Activated CD4-positive, alpha-beta T cell treated with anti-CD3 and anti-CD28 coated beads for 36 hours (primary cell): ENCODE measurements around the gene IL10. TPM values are rescaled to one million over a fixed set of nuclear protein-coding genes. Genes with fewer than 3 reads are reported as not detected.

Experiments used
- ATAC-seq: fragments of 200-7000 bp; cut with Tn5 transposase; one replicate; pipeline ENCODE4 v1.10.0; 2021; ENCODE audit warnings: mild to moderate bottlenecking, moderate library complexity
- CTCF ChIA-PET: fragments of 350-600 bp; sonication (Branson Sonifier 250); formaldehyde crosslinking; loops from one replicate; lab custom pipeline; 2021; ENCODE audit warnings: antibody characterized with exemption; lab: Charles Lee
- POLR2A ChIA-PET: fragments of 350-600 bp; sonication (Branson Sonifier 250); formaldehyde crosslinking; loops from one replicate; lab custom pipeline; 2021; ENCODE audit warnings: antibody characterized with exemption, inconsistent platforms; lab: Charles Lee
- DNase-seq: peaks from one replicate; pipeline ENCODE4 v3.0.0-alpha.2; 2020
- H3K27ac Mint-ChIP-seq: one replicate; pipeline ENCODE4 v1.8.0; 2021; ENCODE audit warnings: mixed read lengths
- H3K27me3 Mint-ChIP-seq: one replicate; pipeline ENCODE4 v1.8.0; 2021; ENCODE audit warnings: mixed read lengths
- H3K36me3 Mint-ChIP-seq: one replicate; pipeline ENCODE4 v1.8.0; 2021; ENCODE audit warnings: low read depth, mixed read lengths
- H3K4me1 Mint-ChIP-seq: one replicate; pipeline ENCODE4 v1.8.0; 2021; ENCODE audit warnings: mixed read lengths
- H3K4me3 Mint-ChIP-seq: one replicate; pipeline ENCODE4 v1.8.0; 2021; ENCODE audit warnings: mild to moderate bottlenecking, moderate library complexity, mixed read lengths
- H3K9me3 Mint-ChIP-seq: one replicate; pipeline ENCODE4 v1.8.0; 2021; ENCODE audit warnings: low read depth, mixed read lengths
- intact Hi-C, 2 experiments: fragments of 100-400 bp; cut with DNase I in 1 of 2; cut with micrococcal nuclease in 1 of 2; formaldehyde crosslinking; loops; one replicate each; pipeline versions ENCODE4 v1.14.2 to v1.15.1; 2022 to 2024; cut with DNase I, micrococcal nuclease
- total RNA-seq, 2 experiments: library from RNA; stranded (reverse); gene quantifications; one replicate each; pipeline ENCODE4 v1.2.3, GENCODE V29; 2021

IL10 gene
- total RNA-seq, 2 experiments from 2014 or later: 1.3 to 1.6 TPM

DNA sequence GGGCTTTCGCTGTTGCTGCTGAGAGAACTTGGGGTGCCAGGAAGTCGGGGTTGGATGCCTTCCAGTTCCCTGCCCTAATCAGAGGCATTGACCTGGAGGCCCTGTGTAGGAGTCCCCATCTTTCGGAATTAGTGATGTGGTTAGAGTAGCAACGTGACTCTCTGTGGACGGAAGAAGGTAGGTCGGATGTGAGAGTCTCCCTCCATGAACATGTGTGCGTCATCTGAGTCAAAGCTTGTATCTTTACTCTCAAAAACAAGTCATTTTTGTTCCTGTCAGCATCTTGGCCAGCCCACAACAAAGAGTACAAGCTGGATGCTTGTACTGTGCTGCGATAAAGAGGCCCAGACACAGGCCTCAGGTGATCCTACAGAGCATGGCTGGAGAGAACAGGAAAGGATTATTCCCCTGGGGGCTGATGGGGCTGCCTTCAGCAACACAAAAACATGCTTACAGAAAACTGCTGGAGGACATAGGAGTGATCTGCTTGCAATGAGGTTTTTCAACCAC, 31.0 kb upstream of the IL10 start:
- DNase-seq (peak; percentile 87), ATAC-seq (peak; percentile 91)
- Mint-ChIP-seq H3K27me3 (peaks cover 21% of the 10 kb centered on the region), H3K27ac (peak overlapping the region; percentile 77), H3K9me3 (no peaks in the 10 kb centered on the region), H3K4me1 (peaks cover 67% of the 10 kb centered on the region), H3K36me3 (no peaks in the 10 kb centered on the region), H3K4me3 (peak overlapping the region; percentile 0)
- CTCF ChIA-PET: interaction anchor here (0.5 to 9.9 kb wide), 20 partner anchors 8 to 1625 kb away, joined by 3 to 198 read pairs (median 4); partner anchors contain the start of genes DYRK3, IL10 and IL19
- intact Hi-C loops: loop anchor here (1.0 to 10.0 kb wide), 12 partner anchors 9 to 1022 kb away; partner anchors contain the start of gene IL24 (in 1 of the 2)
- POLR2A ChIA-PET: interaction anchor here (0.9 to 1.6 kb wide), 10 partner anchors 9 to 251 kb away, joined by 3 to 17 read pairs (median 4); no protein-coding TSS in a partner anchor

DNA sequence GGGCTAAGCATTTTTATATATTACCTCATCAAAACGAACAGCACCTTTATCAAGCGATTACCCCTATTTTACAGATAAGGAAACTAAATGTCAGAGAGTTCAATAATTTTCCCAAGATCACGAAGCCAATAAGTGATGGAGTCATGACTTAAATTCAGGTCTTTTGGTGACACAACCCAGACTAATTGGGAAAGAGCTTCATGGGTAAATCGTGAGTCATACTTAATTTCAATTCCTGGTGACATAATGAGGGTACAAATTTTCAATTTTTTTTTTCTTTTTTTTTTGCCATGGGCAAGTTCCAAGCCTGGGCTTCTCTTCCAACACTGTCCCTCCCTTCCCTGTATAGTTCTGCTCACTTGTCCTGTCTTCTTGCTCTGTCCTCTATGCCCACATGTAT, 30.1 kb upstream of the IL10 start:
- Mint-ChIP-seq H3K9me3 (no peaks in the 10 kb centered on the region), H3K4me1 (peaks cover 72% of the 10 kb centered on the region), H3K4me3 (peak overlapping the region; percentile 0), H3K27me3 (peaks cover 21% of the 10 kb centered on the region), H3K27ac (peak overlapping the region; percentile 72), H3K36me3 (no peaks in the 10 kb centered on the region)
- ATAC-seq: no peak
- POLR2A ChIA-PET: interaction anchor here (0.6 to 1.6 kb wide), 2 partner anchors 15 to 107 kb away, joined by 3 to 17 read pairs; no protein-coding TSS in a partner anchor
- intact Hi-C loops: loop anchor here (2.0 to 10.0 kb wide), 2 partner anchors 34 to 1022 kb away; no protein-coding TSS in a partner anchor
- no peak for DNase-seq
- CTCF ChIA-PET: interaction anchor here (0.7 to 5.0 kb wide), 11 partner anchors 13 to 119 kb away, joined by 3 to 23 read pairs (median 7); partner anchors contain the start of gene FCMR

DNA sequence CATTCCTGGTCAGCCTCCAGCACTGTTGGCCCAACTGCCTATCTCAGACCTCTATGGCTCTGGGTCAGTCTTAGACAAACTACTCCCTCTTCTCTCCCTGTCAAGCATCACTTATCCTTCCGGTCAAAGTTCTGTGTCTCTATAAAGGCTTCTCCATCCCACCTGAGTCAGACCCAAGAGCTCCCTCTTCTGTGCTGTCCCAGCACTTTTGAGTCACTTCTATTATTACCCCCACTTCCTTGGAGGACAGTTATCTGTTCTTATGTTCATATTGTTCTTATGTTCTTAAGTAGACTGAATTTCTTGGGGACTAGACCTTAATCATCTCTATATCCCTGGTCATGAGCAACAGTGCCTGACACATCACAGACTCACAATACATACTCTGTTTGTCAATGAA, 29.2 kb upstream of the IL10 start:
- no peak overlapping the region for H3K4me3 Mint-ChIP-seq
- no peaks in the 10 kb centered on the region for H3K36me3 Mint-ChIP-seq
- ChIA-PET CTCF (interaction anchor here (1.3 to 5.0 kb wide), 7 partner anchors 12 to 120 kb away, joined by 3 to 23 read pairs (median 7); partner anchors contain the start of gene FCMR), POLR2A (interaction anchor here (0.5 kb wide), 1 partner anchor 124 kb away, joined by 4 read pairs; no protein-coding TSS in a partner anchor)
- DNase-seq: no peak
- no peaks in the 10 kb centered on the region for H3K9me3 Mint-ChIP-seq
- no peak overlapping the region for H3K27ac Mint-ChIP-seq
- H3K4me1 Mint-ChIP-seq: peaks cover 70% of the 10 kb centered on the region
- H3K27me3 Mint-ChIP-seq: peaks cover 20% of the 10 kb centered on the region
- intact Hi-C loops: loop anchor here in 1 of 2 experiments (10.0 kb wide), 1 partner anchor 1023 kb away; no protein-coding TSS in a partner anchor
- no peak for ATAC-seq

GRCh38 chr1:206800891-206801290, 28.6 kb upstream of the IL10 start:
- Mint-ChIP-seq H3K36me3 (no peaks in the 10 kb centered on the region), H3K27me3 (peaks cover 19% of the 10 kb centered on the region), H3K27ac (no peak overlapping the region), H3K4me1 (peaks cover 66% of the 10 kb centered on the region), H3K4me3 (no peak overlapping the region), H3K9me3 (no peaks in the 10 kb centered on the region)
- DNase-seq: no peak
- CTCF ChIA-PET: interaction anchor here (1.3 to 1.5 kb wide), 4 partner anchors 12 to 66 kb away, joined by 3 to 8 read pairs (median 4); no protein-coding TSS in a partner anchor
- intact Hi-C loops: loop anchor here in 1 of 2 experiments (10.0 kb wide), 1 partner anchor 1024 kb away; no protein-coding TSS in a partner anchor
- ATAC-seq: no peak
- POLR2A ChIA-PET: no interaction called here

- Mint-ChIP-seq H3K36me3 (no peaks in the 10 kb centered on the region), H3K9me3 (no peaks in the 10 kb centered on the region), H3K27ac (no peak overlapping the region), H3K27me3 (peaks cover 19% of the 10 kb centered on the region), H3K4me3 (no peak overlapping the region), H3K4me1 (peaks cover 65% of the 10 kb centered on the region)
- DNase-seq (no peak), ATAC-seq (no peak)
- intact Hi-C loops: loop anchor here in 1 of 2 experiments (10.0 kb wide), 1 partner anchor 1024 kb away; no protein-coding TSS in a partner anchor
- ChIA-PET CTCF (interaction anchor here (0.5 to 1.3 kb wide), 4 partner anchors 17 to 140 kb away, joined by 3 read pairs; no protein-coding TSS in a partner anchor), POLR2A (no interaction called here)
Observed at GRCh38 chr1:206800411-206800810, 28.1 kb upstream of the IL10 start.

DNA sequence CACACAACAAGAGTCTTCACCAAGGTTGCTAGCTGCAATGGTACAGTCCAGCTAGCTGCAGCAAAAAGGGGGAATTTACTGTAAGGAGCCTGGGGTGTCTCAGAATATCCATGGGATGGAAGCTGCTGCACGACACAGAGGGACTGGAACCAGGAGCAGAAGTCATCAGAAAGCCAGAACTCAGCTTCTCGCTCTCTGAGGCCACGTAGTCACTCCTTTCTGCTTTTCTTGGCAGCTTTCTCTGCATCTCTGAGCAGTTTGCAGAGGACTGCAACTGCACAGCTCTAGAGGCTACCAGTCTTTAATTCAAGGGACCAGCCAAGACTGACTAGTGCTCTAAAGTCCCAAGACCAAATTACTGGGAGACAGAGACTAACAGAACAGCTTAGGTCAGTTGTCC, 27.0 kb upstream of the IL10 start:
- DNase-seq: no peak
- no peaks in the 10 kb centered on the region for H3K36me3 Mint-ChIP-seq
- POLR2A ChIA-PET: no interaction called here
- no peak overlapping the region for H3K27ac Mint-ChIP-seq
- H3K4me3 Mint-ChIP-seq: no peak overlapping the region
- H3K9me3 Mint-ChIP-seq: no peaks in the 10 kb centered on the region
- CTCF ChIA-PET: interaction anchor here (0.7 to 2.5 kb wide), 8 partner anchors 10 to 179 kb away, joined by 3 to 13 read pairs (median 3); no protein-coding TSS in a partner anchor
- ATAC-seq: no peak
- intact Hi-C loops: no loop called here
- H3K27me3 Mint-ChIP-seq: peaks cover 19% of the 10 kb centered on the region
- peaks cover 65% of the 10 kb centered on the region for H3K4me1 Mint-ChIP-seq

- DNase-seq (peak; percentile 60), ATAC-seq (peak; percentile 1)
- H3K36me3 Mint-ChIP-seq: no peaks in the 10 kb centered on the region
- ChIA-PET CTCF (interaction anchor here (1.0 to 2.5 kb wide), 8 partner anchors 9 to 111 kb away, joined by 3 to 13 read pairs (median 4); no protein-coding TSS in a partner anchor), POLR2A (no interaction called here)
- intact Hi-C loops: no loop called here
- H3K4me1 Mint-ChIP-seq: peaks cover 65% of the 10 kb centered on the region
- H3K27ac Mint-ChIP-seq: peak overlapping the region; percentile 16
- H3K9me3 Mint-ChIP-seq: no peaks in the 10 kb centered on the region
- no peak overlapping the region for H3K4me3 Mint-ChIP-seq
- H3K27me3 Mint-ChIP-seq: peaks cover 19% of the 10 kb centered on the region
Observed at GRCh38 chr1:206798384-206798996, 26.2 kb upstream of the IL10 start.

GRCh38 chr1:206797534-206798383, 25.5 kb upstream of the IL10 start:
- Mint-ChIP-seq H3K4me1 (peaks cover 64% of the 10 kb centered on the region), H3K4me3 (no peak overlapping the region), H3K27me3 (peaks cover 19% of the 10 kb centered on the region), H3K36me3 (no peaks in the 10 kb centered on the region), H3K27ac (no peak overlapping the region), H3K9me3 (no peaks in the 10 kb centered on the region)
- CTCF ChIA-PET: interaction anchor here (0.6 to 2.5 kb wide), 9 partner anchors 9 to 510 kb away, joined by 3 to 13 read pairs (median 4); no protein-coding TSS in a partner anchor
- DNase-seq: peak; percentile 50
- POLR2A ChIA-PET: no interaction called here
- ATAC-seq: peak; percentile 20
- intact Hi-C loops: no loop called here

- intact Hi-C loops: no loop called here
- ATAC-seq (no peak), DNase-seq (no peak)
- no peaks in the 10 kb centered on the region for H3K9me3 Mint-ChIP-seq
- H3K27me3 Mint-ChIP-seq: peaks cover 19% of the 10 kb centered on the region
- H3K27ac Mint-ChIP-seq: no peak overlapping the region
- CTCF ChIA-PET: interaction anchor here (0.8 to 1.5 kb wide), 2 partner anchors 71 to 511 kb away, joined by 3 to 7 read pairs; no protein-coding TSS in a partner anchor
- POLR2A ChIA-PET: no interaction called here
- peaks cover 63% of the 10 kb centered on the region for H3K4me1 Mint-ChIP-seq
- H3K4me3 Mint-ChIP-seq: no peak overlapping the region
- H3K36me3 Mint-ChIP-seq: no peaks in the 10 kb centered on the region
Observed at GRCh38 chr1:206796981-206797402, 24.7 kb upstream of the IL10 start.

GRCh38 chr1:206796116-206796515, 23.8 kb upstream of the IL10 start:
- POLR2A ChIA-PET: no interaction called here
- ATAC-seq (no peak), DNase-seq (no peak)
- no peak overlapping the region for H3K4me3 Mint-ChIP-seq
- H3K4me1 Mint-ChIP-seq: peaks cover 61% of the 10 kb centered on the region
- CTCF ChIA-PET: interaction anchor here (1.6 to 2.1 kb wide), 3 partner anchors 10 to 116 kb away, joined by 9 to 11 read pairs (median 11); no protein-coding TSS in a partner anchor
- peaks cover 14% of the 10 kb centered on the region for H3K27me3 Mint-ChIP-seq
- no peaks in the 10 kb centered on the region for H3K36me3 Mint-ChIP-seq
- no peak overlapping the region for H3K27ac Mint-ChIP-seq
- intact Hi-C loops: no loop called here
- no peaks in the 10 kb centered on the region for H3K9me3 Mint-ChIP-seq
